ENCODE measurements around the gene MYO15A. TPM values are rescaled to one million over a fixed set of nuclear protein-coding genes. Genes with fewer than 3 reads are reported as not detected.

Gene MYO15A
- total RNA-seq, 1 donor: 0.84 TPM

GRCh38 chr17:18187821-18188761, 79.5 kb downstream of the MYO15A start:
- Histone ChIP-seq H3K27me3 (ENCODE audit: insufficient read depth, low read length) (no peaks in the 10 kb centered on the region), H3K4me1 (ENCODE audit: insufficient read depth, low read length) (peaks cover 70% of the 10 kb centered on the region), H3K4me3 (ENCODE audit: low read length) (no peak overlapping the region), H3K9me3 (ENCODE audit: low read depth, low read length) (no peaks in the 10 kb centered on the region)

GRCh38 chr17:18190628-18191235, 82.2 kb downstream of the MYO15A start:
- Histone ChIP-seq H3K9me3 (ENCODE audit: low read depth, low read length) (no peaks in the 10 kb centered on the region), H3K4me1 (ENCODE audit: insufficient read depth, low read length) (peaks cover 57% of the 10 kb centered on the region), H3K27me3 (ENCODE audit: insufficient read depth, low read length) (no peaks in the 10 kb centered on the region), H3K4me3 (ENCODE audit: low read length) (no peak overlapping the region)

GRCh38 chr17:18191236-18191667, 82.7 kb downstream of the MYO15A start:
- Histone ChIP-seq H3K4me3 (ENCODE audit: low read length) (no peak overlapping the region), H3K27me3 (ENCODE audit: insufficient read depth, low read length) (no peaks in the 10 kb centered on the region), H3K9me3 (ENCODE audit: low read depth, low read length) (no peaks in the 10 kb centered on the region), H3K4me1 (ENCODE audit: insufficient read depth, low read length) (peaks cover 52% of the 10 kb centered on the region)

- Histone ChIP-seq H3K9me3 (ENCODE audit: low read depth, low read length) (no peaks in the 10 kb centered on the region), H3K4me3 (ENCODE audit: low read length) (no peak overlapping the region), H3K4me1 (ENCODE audit: insufficient read depth, low read length) (peaks cover 45% of the 10 kb centered on the region), H3K27me3 (ENCODE audit: insufficient read depth, low read length) (no peaks in the 10 kb centered on the region)
These were observed 83.4 kb downstream of the MYO15A start for GRCh38 chr17:18191967-18192366.

- no peaks in the 10 kb centered on the region for H3K9me3 ChIP-seq (ENCODE audit: low read depth, low read length)
- peaks cover 27% of the 10 kb centered on the region for H3K4me1 ChIP-seq (ENCODE audit: insufficient read depth, low read length)
- H3K27me3 ChIP-seq (ENCODE audit: insufficient read depth, low read length): no peaks in the 10 kb centered on the region
- H3K4me3 ChIP-seq (ENCODE audit: low read length): no peak overlapping the region
These were observed 85.8 kb downstream of the MYO15A start for GRCh38 chr17:18194394-18194793.

- no peak overlapping the region for H3K4me3 ChIP-seq (ENCODE audit: low read length)
- H3K4me1 ChIP-seq (ENCODE audit: insufficient read depth, low read length): peaks cover 23% of the 10 kb centered on the region
- H3K27me3 ChIP-seq (ENCODE audit: insufficient read depth, low read length): no peaks in the 10 kb centered on the region
- no peaks in the 10 kb centered on the region for H3K9me3 ChIP-seq (ENCODE audit: low read depth, low read length)
These were observed 86.2 kb downstream of the MYO15A start for GRCh38 chr17:18194804-18195203.

- H3K27me3 ChIP-seq (ENCODE audit: insufficient read depth, low read length): no peaks in the 10 kb centered on the region
- no peak overlapping the region for H3K4me3 ChIP-seq (ENCODE audit: low read length)
- H3K4me1 ChIP-seq (ENCODE audit: insufficient read depth, low read length): peaks cover 19% of the 10 kb centered on the region
- no peaks in the 10 kb centered on the region for H3K9me3 ChIP-seq (ENCODE audit: low read depth, low read length)
These were observed 86.7 kb downstream of the MYO15A start for GRCh38 chr17:18195246-18195645.

- no peaks in the 10 kb centered on the region for H3K4me1 ChIP-seq (ENCODE audit: insufficient read depth, low read length)
- H3K4me3 ChIP-seq (ENCODE audit: low read length): no peak overlapping the region
- H3K27me3 ChIP-seq (ENCODE audit: insufficient read depth, low read length): no peaks in the 10 kb centered on the region
- H3K9me3 ChIP-seq (ENCODE audit: low read depth, low read length): no peaks in the 10 kb centered on the region
These were observed 89.1 kb downstream of the MYO15A start for GRCh38 chr17:18197535-18198194.

- H3K4me1 ChIP-seq (ENCODE audit: insufficient read depth, low read length): no peaks in the 10 kb centered on the region
- H3K9me3 ChIP-seq (ENCODE audit: low read depth, low read length): no peaks in the 10 kb centered on the region
- H3K4me3 ChIP-seq (ENCODE audit: low read length): no peak overlapping the region
- H3K27me3 ChIP-seq (ENCODE audit: insufficient read depth, low read length): no peaks in the 10 kb centered on the region
These were observed 90.0 kb downstream of the MYO15A start for GRCh38 chr17:18198530-18198929.

GRCh38 chr17:18201108-18201507, 92.6 kb downstream of the MYO15A start:
- no peaks in the 10 kb centered on the region for H3K4me1 ChIP-seq (ENCODE audit: insufficient read depth, low read length)
- no peaks in the 10 kb centered on the region for H3K27me3 ChIP-seq (ENCODE audit: insufficient read depth, low read length)
- H3K9me3 ChIP-seq (ENCODE audit: low read depth, low read length): no peaks in the 10 kb centered on the region
- no peak overlapping the region for H3K4me3 ChIP-seq (ENCODE audit: low read length)

GRCh38 chr17:18203308-18203707, 94.8 kb downstream of the MYO15A start:
- Histone ChIP-seq H3K4me1 (ENCODE audit: insufficient read depth, low read length) (no peaks in the 10 kb centered on the region), H3K27me3 (ENCODE audit: insufficient read depth, low read length) (no peaks in the 10 kb centered on the region), H3K4me3 (ENCODE audit: low read length) (no peak overlapping the region), H3K9me3 (ENCODE audit: low read depth, low read length) (no peaks in the 10 kb centered on the region)

- H3K4me3 ChIP-seq (ENCODE audit: low read length): no peak overlapping the region
- H3K27me3 ChIP-seq (ENCODE audit: insufficient read depth, low read length): no peaks in the 10 kb centered on the region
- no peaks in the 10 kb centered on the region for H3K9me3 ChIP-seq (ENCODE audit: low read depth, low read length)
- no peaks in the 10 kb centered on the region for H3K4me1 ChIP-seq (ENCODE audit: insufficient read depth, low read length)
These were observed 97.3 kb downstream of the MYO15A start for GRCh38 chr17:18205861-18206260.

- H3K27me3 ChIP-seq (ENCODE audit: insufficient read depth, low read length): no peaks in the 10 kb centered on the region
- no peak overlapping the region for H3K4me3 ChIP-seq (ENCODE audit: low read length)
- H3K4me1 ChIP-seq (ENCODE audit: insufficient read depth, low read length): no peaks in the 10 kb centered on the region
- no peaks in the 10 kb centered on the region for H3K9me3 ChIP-seq (ENCODE audit: low read depth, low read length)
These were observed 98.4 kb downstream of the MYO15A start for GRCh38 chr17:18206962-18207361.

- Histone ChIP-seq H3K4me1 (ENCODE audit: insufficient read depth, low read length) (no peaks in the 10 kb centered on the region), H3K4me3 (ENCODE audit: low read length) (no peak overlapping the region), H3K27me3 (ENCODE audit: insufficient read depth, low read length) (no peaks in the 10 kb centered on the region), H3K9me3 (ENCODE audit: low read depth, low read length) (no peaks in the 10 kb centered on the region)
These were observed 99.5 kb downstream of the MYO15A start for GRCh38 chr17:18208092-18208491.

GRCh38 chr17:18213666-18214270, 105.2 kb downstream of the MYO15A start:
- Histone ChIP-seq H3K4me3 (ENCODE audit: low read length) (no peak overlapping the region), H3K4me1 (ENCODE audit: insufficient read depth, low read length) (no peaks in the 10 kb centered on the region), H3K27me3 (ENCODE audit: insufficient read depth, low read length) (no peaks in the 10 kb centered on the region), H3K9me3 (ENCODE audit: low read depth, low read length) (no peaks in the 10 kb centered on the region)
